HG02798 (cell line): ENCODE results near the gene MYO1A.
"Not testable (repeated sequence)": the region's sequence is repeated elsewhere in the genome, so short reads cannot be mapped to it uniquely, and the experiment has no call there.

ENCODE experiments used
- ATAC-seq: cut with Tn5 transposase; IDR thresholded peaks from one replicate; pipeline ENCODE4 v1.9.1; 2021; ENCODE audit warnings: mild to moderate bottlenecking; ENCODE audit not compliant: unreplicated experiment, poor library complexity

Gene MYO1A

GRCh38 chr12:57048423-57049118 lies 1.4 kb downstream of the MYO1A start:
- no peak for ATAC-seq

GRCh38 chr12:57047981-57048380 lies 1.9 kb downstream of the MYO1A start:
- ATAC-seq = no peak

- ATAC-seq = no peak
These were observed 2.7 kb downstream of the MYO1A start for GRCh38 chr12:57046947-57047890.

- ATAC-seq = no peak
These were observed 3.7 kb downstream of the MYO1A start for GRCh38 chr12:57046086-57046791.

DNA sequence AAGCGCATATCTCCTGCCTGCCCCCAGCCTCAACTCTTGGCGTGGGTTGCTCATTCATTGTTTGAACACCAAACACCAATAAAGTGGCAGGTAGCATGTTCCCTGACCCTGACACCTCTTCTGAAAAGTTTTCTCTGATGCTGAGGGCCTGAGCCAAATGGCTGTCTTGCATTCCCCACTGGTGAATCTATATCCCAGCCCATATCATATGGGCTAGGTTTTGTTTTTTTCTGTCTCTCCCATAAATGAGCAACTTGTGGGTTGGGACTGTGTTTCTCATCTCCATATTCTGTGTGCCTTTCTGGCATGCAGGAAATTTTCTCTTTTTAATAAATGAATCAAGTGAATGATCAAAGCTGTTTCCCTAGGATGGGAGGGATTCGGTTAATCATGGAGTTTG lies 5.0 kb downstream of the MYO1A start:
- no peak for ATAC-seq

DNA sequence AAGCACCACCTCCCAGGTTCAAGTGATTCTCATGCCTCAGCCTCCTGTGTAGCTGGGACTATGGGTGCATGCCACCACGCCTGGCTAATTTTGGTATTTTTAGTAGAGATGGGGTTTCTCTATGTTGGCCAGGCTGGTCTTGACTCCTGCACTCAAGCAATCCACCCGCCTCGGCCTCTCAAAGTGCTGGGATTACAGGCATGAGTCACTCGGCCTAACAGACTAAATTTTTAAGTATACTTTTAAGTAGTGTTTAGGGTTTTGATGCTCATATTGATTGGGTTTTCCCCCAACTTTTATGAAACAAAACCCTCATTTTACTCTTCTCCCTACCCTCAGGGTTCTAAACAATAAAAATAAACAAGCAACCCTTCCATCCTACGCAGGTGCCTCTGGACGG lies 5.5 kb downstream of the MYO1A start:
- no peak for ATAC-seq

DNA sequence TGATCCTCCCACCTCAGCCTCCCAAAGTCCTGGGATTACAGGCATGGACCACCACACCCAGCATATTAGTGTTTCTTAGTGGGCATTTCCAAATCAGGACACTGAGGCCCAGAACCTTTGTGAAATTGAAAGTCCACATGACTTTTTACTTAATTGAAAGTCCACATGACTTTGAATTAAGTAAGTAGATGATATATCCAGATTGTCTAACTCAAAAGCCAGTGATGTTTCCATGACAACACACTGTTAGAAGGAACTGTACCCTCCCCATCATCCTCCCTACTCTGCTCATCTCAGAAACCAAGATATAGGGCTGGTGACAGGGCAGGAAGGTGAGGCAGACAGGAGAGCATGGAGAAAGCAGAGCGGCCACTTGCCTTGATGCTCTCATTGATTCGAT lies 7.2 kb downstream of the MYO1A start:
- no peak for ATAC-seq

DNA sequence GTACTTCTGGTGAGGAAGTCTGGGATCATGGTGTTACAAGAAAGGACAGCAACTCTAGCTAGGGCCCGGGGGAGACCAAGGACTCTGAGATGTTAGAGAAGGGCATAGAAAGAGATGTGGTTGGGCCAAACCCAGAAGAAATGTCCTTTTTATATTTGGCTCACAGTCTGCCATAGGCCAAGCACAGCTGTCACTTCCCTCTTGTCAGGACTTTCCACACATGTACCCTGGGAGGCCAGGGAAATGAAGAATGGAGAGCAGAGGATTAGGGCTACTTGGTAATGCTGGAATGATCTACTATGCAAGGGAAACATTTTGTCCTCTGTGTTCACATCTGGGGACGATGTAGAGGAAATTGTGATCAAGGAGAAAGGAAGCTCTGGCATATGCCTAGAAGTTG lies 9.2 kb downstream of the MYO1A start:
- ATAC-seq = no peak

- no peak for ATAC-seq
These were observed 9.7 kb downstream of the MYO1A start for GRCh38 chr12:57040211-57040610.

DNA sequence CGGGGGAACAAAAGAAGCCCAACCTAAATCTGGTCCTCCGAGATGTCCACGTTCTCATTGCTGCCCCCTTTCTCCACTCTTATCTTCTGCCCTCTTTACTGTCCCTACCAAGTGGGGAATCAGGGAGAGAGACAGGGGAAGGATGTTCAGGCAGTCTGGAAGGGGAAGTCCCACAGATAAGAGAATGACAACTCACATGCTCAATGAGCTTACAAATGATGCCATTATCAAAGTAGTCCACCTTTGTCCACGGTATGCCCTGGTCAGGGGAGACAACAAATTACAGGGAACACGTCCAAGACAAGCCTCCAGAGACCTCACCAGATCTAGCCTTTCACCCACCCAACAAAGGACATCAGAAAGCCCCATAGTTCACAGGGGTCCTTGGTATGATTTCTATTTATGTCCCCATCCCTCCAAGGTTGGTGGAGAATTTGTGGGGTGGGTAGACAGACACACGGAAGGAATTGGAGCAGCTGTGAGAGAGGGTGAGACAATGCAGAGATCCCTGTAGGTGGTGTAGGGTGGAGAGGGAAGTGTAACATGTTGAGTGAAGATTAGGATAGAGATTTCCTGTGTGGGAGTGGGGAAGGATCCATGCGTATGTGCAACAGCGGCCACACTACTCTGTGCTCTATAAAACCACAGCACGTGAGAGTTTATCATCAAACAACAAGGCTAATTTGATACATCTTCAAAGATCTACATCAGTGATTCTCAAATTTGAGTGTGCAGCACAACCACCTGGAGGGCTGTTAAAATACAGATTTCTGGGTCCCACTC lies 10.7 kb downstream of the MYO1A start:
- no peak for ATAC-seq

DNA sequence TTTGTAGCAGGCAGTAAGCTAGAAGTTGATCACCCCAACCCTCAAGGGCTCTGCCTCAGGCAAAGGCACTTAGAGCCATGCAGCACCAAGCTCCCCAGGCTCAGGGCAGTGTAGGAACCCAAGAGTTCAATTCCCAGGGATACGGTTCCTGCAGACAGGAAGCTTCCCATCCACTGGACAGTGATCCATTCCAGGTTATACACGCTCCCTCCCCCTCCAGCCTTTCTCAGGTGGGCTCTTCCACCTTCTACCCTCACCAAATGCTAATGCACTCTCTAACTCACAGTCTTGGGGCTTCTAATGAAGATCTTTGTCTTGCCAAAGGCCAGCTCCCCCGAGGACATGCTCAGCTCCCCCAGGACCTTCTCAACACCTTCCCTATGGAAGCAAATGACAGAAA lies 12.7 kb downstream of the MYO1A start:
- ATAC-seq = no peak

- no peak for ATAC-seq
These were observed 16.5 kb downstream of the MYO1A start for GRCh38 chr12:57033431-57033830.

DNA sequence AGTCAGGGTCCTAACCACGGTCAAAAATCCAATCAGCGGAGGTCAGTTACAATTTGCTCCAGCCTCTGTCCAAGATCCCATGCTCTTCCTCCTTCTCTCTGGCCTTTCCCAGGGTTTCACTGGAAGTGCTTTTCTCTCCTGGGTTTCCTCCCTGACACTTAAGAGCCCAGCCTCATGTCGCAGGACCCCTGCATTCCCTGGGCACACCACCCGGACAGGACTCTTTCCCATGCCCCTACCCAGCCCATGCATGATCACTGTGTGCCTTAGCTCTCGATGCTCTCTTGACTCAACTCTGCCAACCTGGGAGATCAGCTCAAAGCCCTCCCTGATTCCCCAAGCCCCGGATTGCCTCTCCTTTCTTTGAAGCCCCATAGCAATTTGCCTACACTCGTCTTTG lies 18.1 kb downstream of the MYO1A start:
- peak; percentile 14 for ATAC-seq

GRCh38 chr12:57031138-57031725 lies 18.7 kb downstream of the MYO1A start:
- peak; percentile 58 for ATAC-seq

- ATAC-seq = no peak
These were observed 20.5 kb downstream of the MYO1A start for GRCh38 chr12:57029457-57029856.

DNA sequence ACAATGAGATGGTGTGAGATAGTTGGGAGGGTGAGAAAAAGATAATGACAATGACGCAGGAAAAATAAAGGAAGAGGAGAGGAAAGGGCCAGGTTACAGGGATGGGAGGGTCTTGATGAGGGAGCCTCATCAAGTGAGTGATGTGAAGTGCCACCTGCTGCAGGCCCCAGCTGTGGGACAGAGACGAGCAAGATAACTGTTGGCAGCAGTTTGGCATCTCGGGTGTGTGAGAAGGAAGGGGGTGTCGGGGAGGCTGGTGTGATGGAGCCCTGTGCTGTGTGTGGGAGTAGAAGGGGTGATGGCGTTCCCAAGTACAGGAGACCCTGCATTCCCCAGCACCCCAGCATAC lies 22.1 kb downstream of the MYO1A start:
- no peak for ATAC-seq

GRCh38 chr12:57027011-57027804 lies 22.7 kb downstream of the MYO1A start:
- no peak for ATAC-seq

DNA sequence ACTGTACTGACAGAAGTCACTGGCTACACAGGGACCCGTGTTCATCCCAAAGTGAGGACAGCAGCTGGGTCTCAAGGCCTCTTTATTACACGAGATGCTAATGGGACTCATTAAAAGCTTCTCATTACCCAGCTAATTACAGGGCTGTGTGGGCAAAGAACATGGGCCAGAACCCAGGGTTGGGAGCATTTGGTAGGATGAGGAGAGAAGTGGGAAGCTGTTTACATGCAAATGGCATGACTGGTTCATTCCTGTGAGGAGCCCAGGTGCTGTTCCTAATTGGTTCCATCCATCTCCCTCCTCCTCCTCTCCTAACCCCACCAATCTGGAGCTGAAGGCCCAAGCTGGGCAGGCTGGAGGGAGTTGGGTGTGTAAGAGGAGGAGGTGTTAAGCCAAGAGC lies 24.7 kb downstream of the MYO1A start:
- no peak for ATAC-seq

- not testable (repeated sequence) for ATAC-seq
These were observed 27.6 kb downstream of the MYO1A start for GRCh38 chr12:57022324-57022723.
